Type B pancreatic cell (in vitro differentiated cells): ENCODE results near the gene CDC42EP2. TPM values are rescaled to one million over a fixed set of nuclear protein-coding genes. Genes with fewer than 3 reads are reported as not detected.

Experiments
- DNase-seq: peaks from one replicate; pipeline ENCODE4 v3.0.0; 2021; ENCODE audit warnings: mixed read lengths; ENCODE audit not compliant: unreplicated experiment; ENCODE audit errors: extremely low spot score
- H3K27ac Mint-ChIP-seq: 2 replicates; pipeline ENCODE4 v1.8.0; 2021; ENCODE audit warnings: mild to moderate bottlenecking, mixed read lengths
- H3K27me3 Mint-ChIP-seq: 2 replicates; pipeline ENCODE4 v1.8.0; 2021; ENCODE audit warnings: mixed read lengths
- H3K36me3 Mint-ChIP-seq: 2 replicates; pipeline ENCODE4 v1.8.0; 2021; ENCODE audit warnings: mixed read lengths
- H3K4me1 Mint-ChIP-seq: one replicate; pipeline ENCODE4 v1.8.0; 2021; ENCODE audit warnings: mixed read lengths; ENCODE audit not compliant: unreplicated experiment
- H3K4me3 Mint-ChIP-seq: 2 replicates; pipeline ENCODE4 v1.8.0; 2021; ENCODE audit warnings: mild to moderate bottlenecking, mixed read lengths
- H3K9me3 Mint-ChIP-seq: 2 replicates; pipeline ENCODE4 v1.8.0; 2021; ENCODE audit warnings: mixed read lengths
- CTCF ChIP-seq: fragments of 200-600 bp; sonication (generic); conservative IDR thresholded peaks from 2 replicates; pipeline ENCODE4 v1.5.0; 2021; ENCODE audit warnings: antibody characterized with exemption, mild to moderate bottlenecking
- total RNA-seq: library from RNA; stranded (reverse); gene quantifications from 2 replicates; pipeline ENCODE4 v1.2.1, GENCODE V29; 2021; ENCODE audit warnings: low replicate concordance

Gene CDC42EP2
- total RNA-seq, 1 donor from 2014 or later = 9.4 TPM

DNA sequence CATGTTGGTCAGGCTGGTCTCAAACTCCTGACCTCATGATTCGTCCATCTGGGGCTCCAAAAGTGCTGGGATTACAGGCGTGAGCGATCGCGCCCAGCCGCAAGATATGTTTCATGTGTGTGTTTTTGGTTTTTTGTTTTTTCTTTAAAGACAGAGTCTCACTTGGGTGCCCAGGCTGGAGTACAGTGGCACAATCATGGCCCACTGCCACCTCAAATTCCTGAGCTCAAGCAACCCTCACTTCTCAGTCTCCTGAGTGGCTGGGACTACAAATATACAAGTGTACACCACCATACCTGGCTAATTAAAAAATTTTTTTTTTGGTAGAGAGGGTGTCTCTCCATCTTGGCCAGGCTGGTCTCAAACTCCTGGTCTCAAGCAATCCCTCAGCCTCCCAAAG, 48.3 kb downstream of the CDC42EP2 start:
- Mint-ChIP-seq H3K9me3 (no peaks in the 10 kb centered on the region), H3K4me1 (peaks cover 13% of the 10 kb centered on the region), H3K36me3 (no peaks in the 10 kb centered on the region)

DNA sequence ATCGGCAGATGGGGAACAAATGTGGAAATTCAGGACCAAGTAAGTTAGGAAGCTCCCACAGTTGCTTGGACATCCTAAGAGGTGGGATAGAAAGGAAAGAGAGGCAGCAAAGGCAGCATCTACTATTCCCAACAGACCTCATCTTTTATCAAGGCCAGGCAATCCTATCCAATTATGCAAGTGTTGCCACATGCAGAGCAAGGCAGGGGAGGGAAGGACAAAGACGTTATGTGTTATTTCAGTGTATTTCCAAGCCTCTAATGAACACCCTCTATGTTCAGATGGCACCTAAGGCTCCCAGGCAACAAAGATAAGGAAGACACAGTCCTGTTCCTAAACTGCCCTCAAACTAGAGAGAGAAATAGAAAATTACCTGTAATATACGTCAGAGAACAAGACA, 49.1 kb downstream of the CDC42EP2 start:
- H3K4me1 Mint-ChIP-seq = peaks cover 10% of the 10 kb centered on the region
- no peaks in the 10 kb centered on the region for H3K27me3 Mint-ChIP-seq
- no peak for DNase-seq
- H3K4me3 Mint-ChIP-seq = no peak overlapping the region
- TF ChIP-seq CTCF = no peak
- H3K9me3 Mint-ChIP-seq = no peaks in the 10 kb centered on the region
- no peak overlapping the region for H3K27ac Mint-ChIP-seq
- H3K36me3 Mint-ChIP-seq = no peaks in the 10 kb centered on the region

More for the DNA sequence above, 48.3 kb downstream of the CDC42EP2 start:
- DNase-seq = no peak
- Mint-ChIP-seq H3K27me3 (peaks cover 4% of the 10 kb centered on the region), H3K27ac (no peak overlapping the region), H3K4me3 (no peak overlapping the region)
- no peak for TF ChIP-seq CTCF

GRCh38 chr11:65366340-65366773, 51.7 kb downstream of the CDC42EP2 start:
- Mint-ChIP-seq H3K4me3 (no peak overlapping the region), H3K4me1 (peaks cover 22% of the 10 kb centered on the region), H3K36me3 (no peaks in the 10 kb centered on the region), H3K27ac (peak overlapping the region; percentile 50), H3K9me3 (no peaks in the 10 kb centered on the region), H3K27me3 (no peaks in the 10 kb centered on the region)
- TF ChIP-seq CTCF = peak; percentile 86
- no peak for DNase-seq

- DNase-seq = no peak
- no peak overlapping the region for H3K4me3 Mint-ChIP-seq
- no peak for TF ChIP-seq CTCF
- no peaks in the 10 kb centered on the region for H3K9me3 Mint-ChIP-seq
- H3K27ac Mint-ChIP-seq = peak overlapping the region; percentile 51
- peaks cover 18% of the 10 kb centered on the region for H3K4me1 Mint-ChIP-seq
- H3K27me3 Mint-ChIP-seq = no peaks in the 10 kb centered on the region
- H3K36me3 Mint-ChIP-seq = no peaks in the 10 kb centered on the region
Measured at GRCh38 chr11:65370659-65371049, 56.0 kb downstream of the CDC42EP2 start.

Other genes with a start within 250 kb of the CDC42EP2 start
- 18.7 and 39.3 TPM in 2 replicates for gene CDCA5, start 230.8 kb upstream of the CDC42EP2 start, total RNA-seq
- 35.9 and 49.1 TPM in 2 replicates for gene ZFPL1, start 230.6 kb upstream of the CDC42EP2 start, total RNA-seq
- 96.3 and 104 TPM in 2 replicates for gene VPS51, start 218.7 kb upstream of the CDC42EP2 start, total RNA-seq
- 52.2 and 61.3 TPM in 2 replicates for gene TM7SF2, start 203.0 kb upstream of the CDC42EP2 start, total RNA-seq
- 11.4 and 12.2 TPM in 2 replicates for gene ZNHIT2, start 197.2 kb upstream of the CDC42EP2 start, total RNA-seq
- gene FAU, start 192.7 kb upstream of the CDC42EP2 start, total RNA-seq = 758 and 795 TPM in 2 replicates
- 49.1 and 54.8 TPM in 2 replicates for gene MRPL49, start 192.5 kb upstream of the CDC42EP2 start, total RNA-seq
- gene SYVN1, start 180.3 kb upstream of the CDC42EP2 start, total RNA-seq = 48.6 and 50.6 TPM in 2 replicates
- not detected in 2 replicates for gene SPDYC, start 144.6 kb upstream of the CDC42EP2 start, total RNA-seq
- 225 and 505 TPM in 2 replicates for gene CAPN1, start 132.9 kb upstream of the CDC42EP2 start, total RNA-seq
- gene POLA2, start 52.9 kb upstream of the CDC42EP2 start, total RNA-seq = 18.4 and 32.4 TPM in 2 replicates
- 64.7 and 85.5 TPM in 2 replicates for gene DPF2, start 19.0 kb downstream of the CDC42EP2 start, total RNA-seq
- gene TIGD3, start 39.9 kb downstream of the CDC42EP2 start, total RNA-seq = 1.2 and 1.3 TPM in 2 replicates
- 1.9 and 5.6 TPM in 2 replicates for gene SLC25A45, start 67.8 kb downstream of the CDC42EP2 start, total RNA-seq
- gene FRMD8, start 71.8 kb downstream of the CDC42EP2 start, total RNA-seq = 35.0 and 41.8 TPM in 2 replicates
- 229 and 395 TPM in 2 replicates for gene NEAT1, start 107.9 kb downstream of the CDC42EP2 start, total RNA-seq
- 4,133 and 6,276 TPM in 2 replicates for gene MALAT1, start 184.2 kb downstream of the CDC42EP2 start, total RNA-seq
- 79.4 and 80.4 TPM in 2 replicates for gene SCYL1, start 210.2 kb downstream of the CDC42EP2 start, total RNA-seq
- 71.8 and 74.1 TPM in 2 replicates for gene LTBP3, start 243.5 kb downstream of the CDC42EP2 start, total RNA-seq